HS-27A (cell line): ENCODE results near the gene CCL26.
"Not testable (repeated sequence)": the region's sequence is repeated elsewhere in the genome, so short reads cannot be mapped to it uniquely, and the experiment has no call there.

Source experiments
- DNase-seq: peaks from one replicate; pipeline ENCODE4 v3.0.0-alpha.2; 2012; ENCODE audit warnings: low read depth, missing footprints

CCL26 gene

DNA sequence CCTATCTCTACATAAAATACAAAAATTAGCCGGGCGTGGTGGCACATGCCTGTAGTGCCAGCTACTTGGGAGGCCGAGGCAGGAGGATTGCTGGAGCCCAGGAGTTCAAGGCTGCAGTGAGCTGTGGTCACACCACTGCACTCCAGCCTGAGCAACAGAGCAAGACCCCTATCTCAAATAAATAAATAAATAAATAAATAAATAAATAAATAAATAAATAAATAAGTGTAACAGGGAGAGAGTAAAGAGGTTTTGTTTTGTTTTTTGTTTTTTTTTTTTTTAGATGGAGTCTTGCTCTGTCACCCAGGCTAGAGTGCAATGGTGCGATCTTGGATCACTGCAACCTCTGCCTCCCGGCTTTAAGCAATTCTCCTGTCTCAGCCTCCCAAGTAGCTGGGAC is 20.6 kb upstream of the CCL26 start:
- DNase-seq = not testable (repeated sequence)

GRCh38 chr7:75789361-75789924 is 17.4 kb upstream of the CCL26 start:
- DNase-seq = no peak

DNA sequence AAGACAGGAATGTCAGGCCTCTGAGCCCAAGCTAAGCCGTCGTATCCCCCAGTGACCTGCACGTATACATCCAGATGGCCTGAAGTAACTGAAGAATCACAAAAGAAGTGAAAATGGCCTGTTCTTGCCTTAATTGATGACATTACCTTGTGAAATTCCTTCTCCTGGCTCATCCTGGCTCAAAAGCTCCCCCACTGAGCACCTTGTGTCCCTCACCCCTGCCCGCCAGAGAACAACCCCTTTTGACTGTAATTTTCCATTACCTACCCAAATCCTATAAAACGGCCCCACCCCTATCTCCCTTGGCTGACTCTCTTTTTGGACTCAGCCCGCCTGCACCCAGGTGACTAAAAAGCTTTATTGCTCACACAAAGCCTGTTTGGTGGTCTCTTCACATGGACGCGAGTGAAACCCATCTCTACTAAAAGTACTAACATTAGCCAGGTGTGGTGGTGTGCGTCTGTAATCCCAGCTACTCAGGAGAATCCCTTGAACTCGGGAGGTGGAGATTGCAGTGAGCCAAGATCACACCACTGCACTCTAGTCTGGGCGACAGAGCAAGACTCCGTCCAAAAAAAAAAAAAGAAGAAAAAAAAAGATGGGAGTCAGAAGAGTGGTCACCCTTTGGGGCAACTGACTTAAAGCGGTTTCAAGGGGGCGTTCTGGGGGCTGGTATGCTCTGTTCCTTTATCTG is 16.3 kb upstream of the CCL26 start:
- DNase-seq = not testable (repeated sequence)

DNA sequence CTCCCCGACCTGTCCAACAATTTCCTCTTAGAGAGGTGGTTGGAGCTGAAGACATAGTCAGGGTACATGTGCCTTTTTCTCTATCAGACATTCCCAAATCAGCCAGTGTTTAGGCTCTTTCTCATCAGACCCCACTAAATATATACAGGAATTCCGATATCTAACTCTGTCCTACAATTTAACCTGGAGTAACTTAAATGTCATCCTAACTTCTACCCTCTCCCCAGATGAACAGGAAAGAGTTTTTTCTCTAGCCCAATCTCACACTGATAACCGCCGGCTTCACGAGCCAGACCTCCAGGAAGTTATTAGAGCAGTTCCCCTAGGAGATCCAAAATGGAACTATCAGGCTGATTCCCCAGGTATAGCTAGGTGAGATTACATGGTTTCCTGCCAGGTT is 11.0 kb upstream of the CCL26 start:
- not testable (repeated sequence) for DNase-seq

DNA sequence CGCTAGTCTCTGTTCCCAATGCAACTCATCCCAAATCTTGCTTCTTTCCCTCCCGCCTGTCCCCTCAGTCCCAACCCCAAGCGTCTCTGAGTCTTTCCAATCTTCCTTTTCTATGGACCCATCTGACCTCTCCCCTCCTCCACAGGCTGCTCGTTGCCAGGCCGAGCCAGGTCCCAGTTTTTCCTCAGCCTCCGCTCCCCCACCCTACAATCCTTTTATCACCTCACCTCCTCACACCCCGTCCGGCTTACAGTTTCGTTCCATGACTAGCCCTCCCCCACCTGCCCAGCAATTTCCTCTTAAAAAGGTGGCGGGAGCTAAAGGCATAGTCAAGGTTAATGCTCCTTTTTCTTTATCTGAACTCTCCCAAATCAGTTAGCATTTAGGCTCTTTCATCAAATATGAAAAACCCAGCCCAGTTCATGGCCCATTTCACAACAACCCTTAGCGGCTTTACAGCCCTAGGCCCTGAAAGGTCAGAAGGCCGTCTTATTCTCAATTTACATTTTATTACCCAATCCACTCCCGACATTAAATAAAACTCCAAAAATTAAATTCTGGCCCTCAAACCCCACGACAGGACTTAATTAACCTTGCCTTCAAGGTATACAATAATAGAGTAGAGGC is 8.7 kb upstream of the CCL26 start:
- not testable (repeated sequence) for DNase-seq

DNA sequence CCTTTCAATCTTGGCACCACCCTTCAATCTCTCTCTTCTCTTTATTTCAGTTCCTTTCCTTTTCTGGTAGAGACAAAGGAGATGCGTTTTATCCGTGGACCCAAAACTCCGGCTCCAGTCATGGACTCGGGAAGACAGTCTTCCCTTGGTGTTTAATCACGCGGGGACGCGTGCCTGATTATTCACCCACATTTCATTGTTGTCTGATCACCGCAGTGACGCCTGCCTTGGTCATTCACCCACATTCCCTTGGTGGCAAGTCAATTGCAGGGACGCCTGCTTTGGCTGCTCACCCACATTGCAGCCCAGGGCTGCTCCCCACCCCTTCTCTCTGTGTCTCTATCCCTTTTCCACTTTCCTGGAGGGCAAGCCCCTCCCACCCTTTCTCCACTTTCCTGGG is 7.5 kb upstream of the CCL26 start:
- not testable (repeated sequence) for DNase-seq

DNA sequence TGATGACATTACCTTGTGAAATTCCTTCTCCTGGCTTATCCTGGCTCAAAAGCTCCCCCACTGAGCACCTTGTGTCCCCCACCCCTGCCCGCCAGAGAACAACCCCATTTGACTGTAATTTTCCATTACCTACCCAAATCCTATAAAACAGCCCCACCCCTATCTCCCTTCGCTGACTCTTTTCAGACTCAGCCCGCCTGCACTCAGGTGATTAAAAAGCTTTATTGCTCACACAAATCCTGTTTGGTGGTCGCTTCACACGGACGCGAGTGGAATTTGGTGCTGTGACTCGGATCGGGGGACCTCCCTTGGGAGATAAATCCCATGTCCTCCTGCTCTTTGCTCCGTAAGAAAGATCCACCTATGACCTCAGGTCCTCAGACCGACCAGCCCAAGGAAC is 7.0 kb upstream of the CCL26 start:
- DNase-seq = not testable (repeated sequence)

DNA sequence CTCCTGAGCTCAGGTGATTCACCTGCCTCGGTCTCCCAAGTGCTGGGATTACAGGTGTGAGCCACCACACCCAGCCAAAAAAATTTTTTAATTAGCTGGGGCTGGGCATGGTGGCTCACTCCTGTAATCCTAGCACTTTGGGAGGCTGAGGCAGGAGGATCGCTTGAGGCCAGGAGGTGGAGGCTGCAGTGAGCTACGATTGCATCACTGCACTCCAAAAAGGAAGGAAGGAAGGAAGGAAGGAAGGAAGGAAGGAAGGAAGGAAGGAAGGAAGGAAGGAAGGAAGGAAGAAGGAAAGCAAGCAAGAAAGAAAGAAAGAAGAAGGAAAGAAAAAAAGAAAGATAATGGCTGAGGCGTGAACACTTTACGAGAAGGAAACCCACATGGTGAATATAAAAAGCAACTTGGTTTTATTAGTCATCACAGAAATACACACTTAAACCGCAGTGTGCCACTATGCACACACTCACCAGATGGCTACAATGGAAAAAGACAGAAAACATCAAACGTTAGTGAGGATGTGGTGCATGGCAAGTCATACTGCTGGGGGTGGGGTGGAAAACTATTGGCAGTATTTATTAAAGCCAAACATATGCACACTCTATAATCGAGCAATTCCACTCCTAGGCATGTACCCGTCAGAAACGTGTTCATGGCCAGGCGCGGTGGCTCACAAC is 4.4 kb upstream of the CCL26 start:
- DNase-seq = peak; percentile 45

GRCh38 chr7:75773958-75774357 is 1.9 kb upstream of the CCL26 start:
- DNase-seq = not testable (repeated sequence)

GRCh38 chr7:75771224-75771623 is 787 bp downstream of the CCL26 start:
- peak; percentile 40 for DNase-seq

DNA sequence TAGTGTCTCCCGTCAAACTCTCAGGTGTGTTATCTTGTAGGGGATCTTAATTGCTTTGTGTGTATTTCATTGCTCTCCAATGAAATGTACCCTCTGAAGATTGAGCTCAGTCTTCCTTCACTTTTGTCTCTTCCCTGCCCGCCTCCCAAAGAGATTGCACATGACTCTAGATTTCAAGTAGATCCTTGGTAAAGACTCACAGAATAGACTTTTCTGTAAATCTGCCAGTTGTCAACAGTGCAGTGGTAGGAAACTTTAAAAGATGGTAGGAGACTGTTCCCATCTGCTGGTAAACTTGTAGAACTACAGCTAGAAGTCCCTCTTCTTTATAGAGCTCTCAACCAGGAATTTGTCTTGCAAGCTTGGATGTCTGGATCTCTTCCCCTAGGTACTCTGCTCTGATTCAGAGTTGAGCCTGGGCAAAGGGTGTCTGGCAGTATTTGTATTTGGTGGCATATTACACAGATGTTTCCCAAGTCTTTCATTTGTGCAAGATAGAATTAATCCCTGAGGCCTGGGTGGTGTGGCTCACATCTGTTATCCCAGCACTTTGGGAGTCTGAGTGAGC is 9.6 kb downstream of the CCL26 start:
- no peak for DNase-seq

- DNase-seq = not testable (repeated sequence)
These were observed 10.2 kb downstream of the CCL26 start for GRCh38 chr7:75761801-75762200.

DNA sequence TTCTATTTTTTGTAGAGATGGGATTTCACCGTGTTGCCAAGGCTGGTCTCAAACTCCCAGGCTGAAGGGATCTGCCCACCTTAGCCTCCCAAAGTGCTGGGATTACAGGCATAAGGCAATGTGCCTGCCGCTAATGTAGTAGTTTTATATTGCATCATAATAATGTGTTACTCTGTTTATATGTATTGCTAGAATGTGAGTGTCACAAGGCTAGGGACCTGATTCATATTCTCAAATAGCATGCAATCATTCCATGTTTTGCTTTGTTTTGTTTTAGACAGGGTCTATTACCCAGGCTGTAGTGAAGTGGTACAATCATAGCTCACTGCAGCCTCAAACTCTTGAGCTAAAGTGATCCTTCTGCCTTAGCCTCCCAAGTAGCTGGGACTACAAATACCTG is 13.5 kb downstream of the CCL26 start:
- DNase-seq = no peak

DNA sequence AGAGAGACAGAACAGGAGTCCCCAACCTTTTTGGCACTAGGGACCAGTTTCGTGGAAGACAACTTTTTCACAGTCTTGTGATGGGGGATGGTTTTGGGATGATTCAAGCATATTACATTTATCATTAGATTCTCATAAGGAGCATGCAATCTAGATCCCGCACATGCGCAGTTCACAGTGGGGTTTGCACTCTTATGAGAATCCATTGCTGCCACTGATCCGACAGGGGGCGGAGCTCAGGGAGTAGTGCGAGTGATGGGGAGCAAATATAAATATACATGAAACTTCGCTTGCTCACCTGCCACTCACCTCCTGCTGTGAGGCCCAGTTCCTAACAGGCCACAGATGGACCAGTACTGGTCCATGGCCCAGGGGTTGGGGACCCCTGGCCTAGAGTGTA is 14.2 kb downstream of the CCL26 start:
- no peak for DNase-seq

DNA sequence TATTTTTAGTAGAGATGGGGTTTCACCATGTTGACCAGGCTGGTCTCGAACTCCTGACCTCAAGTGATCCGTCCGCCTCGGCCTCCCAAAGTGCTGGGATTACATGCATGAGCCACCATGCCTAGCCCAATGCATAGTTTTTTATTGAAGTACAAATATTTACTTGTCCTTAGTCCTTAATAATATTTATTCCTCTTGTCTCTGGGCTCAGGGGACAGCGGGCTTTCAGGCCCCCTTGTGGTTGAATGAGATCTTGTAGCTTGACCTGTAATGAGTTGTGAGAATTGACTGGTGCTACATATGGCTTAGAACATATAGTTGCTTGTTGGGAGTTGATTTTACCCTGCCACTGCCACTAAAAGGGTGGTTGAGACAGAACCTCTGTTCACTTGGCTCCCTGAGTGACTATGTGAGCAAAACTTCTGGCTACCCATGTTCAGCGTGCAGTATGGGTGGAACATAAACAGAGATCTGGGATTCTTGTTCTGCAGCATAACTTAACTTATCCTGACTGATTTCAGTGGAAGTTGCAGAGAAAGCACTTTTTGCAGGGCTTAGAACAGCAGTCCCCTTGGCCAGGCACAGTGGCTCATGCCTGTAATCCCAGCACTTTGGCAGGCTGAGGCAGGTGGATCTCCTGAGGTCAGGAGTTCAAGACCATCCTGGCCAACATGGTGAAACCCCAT is 14.9 kb downstream of the CCL26 start:
- DNase-seq = no peak

- DNase-seq = no peak
These were observed 15.6 kb downstream of the CCL26 start for GRCh38 chr7:75756206-75756990.

GRCh38 chr7:75743455-75743859 is 28.6 kb downstream of the CCL26 start:
- no peak for DNase-seq

- no peak for DNase-seq
These were observed 31.0 kb downstream of the CCL26 start for GRCh38 chr7:75740846-75741497.

- DNase-seq = no peak
These were observed 32.0 kb downstream of the CCL26 start for GRCh38 chr7:75739796-75740672.
